ENCODE results near the gene OR6C6. TPM values are rescaled to one million over a fixed set of nuclear protein-coding genes. Genes with fewer than 3 reads are reported as not detected.
"Not testable (repeated sequence)": the region's sequence is repeated elsewhere in the genome, so short reads cannot be mapped to it uniquely, and the experiment has no call there.

OR6C6 gene
- not detected for total RNA-seq

GRCh38 chr12:55296469-55296868 lies at the start of gene OR6C6:
OR6C6 (minus strand) TSS chr12:55296569; CDS start chr12:55295232, 1,337 bp downstream.
- no peaks in the 10 kb centered on the region for H3K4me1 Mint-ChIP-seq (ENCODE audit: low read depth)
- H3K27me3 Mint-ChIP-seq (ENCODE audit: low read depth), result peaks cover 23% of the 10 kb centered on the region
- no peaks in the 10 kb centered on the region for H3K9me3 Mint-ChIP-seq
- DNase-seq, result no peak
- no peak within 1 kb of the TSS for H3K4me3 Mint-ChIP-seq
- no peak for ATAC-seq
- no peaks in the 10 kb centered on the region for H3K36me3 Mint-ChIP-seq (ENCODE audit: insufficient read depth)

DNA sequence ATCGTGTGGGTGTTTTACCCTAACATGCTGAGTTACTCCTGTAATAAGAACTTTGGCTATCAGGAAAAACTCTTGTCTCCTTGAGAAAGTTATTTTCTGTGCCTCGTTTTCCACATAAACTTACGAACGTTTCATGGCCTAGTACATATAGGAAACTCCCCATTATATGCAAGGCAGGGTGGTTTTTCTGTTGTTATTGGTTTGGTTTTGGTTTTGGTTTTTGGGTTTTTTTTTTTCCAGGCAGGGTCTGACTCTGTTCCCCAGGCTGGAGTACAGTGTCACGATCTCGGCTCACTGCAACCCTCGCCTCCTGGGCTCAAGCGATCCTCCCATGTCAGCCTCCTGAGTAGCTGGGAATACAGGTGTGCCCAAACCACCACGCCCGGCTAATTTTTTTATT lies 39.6 kb upstream of the OR6C6 start:
- ATAC-seq (no peak), DNase-seq (no peak)
- Mint-ChIP-seq H3K9me3 (no peaks in the 10 kb centered on the region), H3K4me1 (ENCODE audit: low read depth) (no peaks in the 10 kb centered on the region), H3K4me3 (no peak overlapping the region), H3K36me3 (ENCODE audit: insufficient read depth) (no peaks in the 10 kb centered on the region), H3K27me3 (ENCODE audit: low read depth) (peaks cover 28% of the 10 kb centered on the region)

- no peaks in the 10 kb centered on the region for H3K36me3 Mint-ChIP-seq (ENCODE audit: insufficient read depth)
- no peaks in the 10 kb centered on the region for H3K4me1 Mint-ChIP-seq (ENCODE audit: low read depth)
- ATAC-seq (no peak), DNase-seq (no peak)
- no peak within 1 kb of the TSS for H3K4me3 Mint-ChIP-seq
- H3K9me3 Mint-ChIP-seq, result peaks cover 3% of the 10 kb centered on the region
- H3K27me3 Mint-ChIP-seq (ENCODE audit: low read depth), result peaks cover 16% of the 10 kb centered on the region
Observed at GRCh38 chr12:55330446-55330845, 34.1 kb upstream of the OR6C6 start, which contains the start of gene OR6C3. OR6C3 (plus strand) TSS chr12:55330746; CDS start chr12:55331701, 955 bp downstream.

GRCh38 chr12:55325801-55326200 lies 29.4 kb upstream of the OR6C6 start:
- H3K36me3 Mint-ChIP-seq (ENCODE audit: insufficient read depth); H3K4me1 Mint-ChIP-seq (ENCODE audit: low read depth); ATAC-seq; H3K9me3 Mint-ChIP-seq; H3K4me3 Mint-ChIP-seq; DNase-seq: not testable (repeated sequence)
- peaks cover 16% of the 10 kb centered on the region for H3K27me3 Mint-ChIP-seq (ENCODE audit: low read depth)

DNA sequence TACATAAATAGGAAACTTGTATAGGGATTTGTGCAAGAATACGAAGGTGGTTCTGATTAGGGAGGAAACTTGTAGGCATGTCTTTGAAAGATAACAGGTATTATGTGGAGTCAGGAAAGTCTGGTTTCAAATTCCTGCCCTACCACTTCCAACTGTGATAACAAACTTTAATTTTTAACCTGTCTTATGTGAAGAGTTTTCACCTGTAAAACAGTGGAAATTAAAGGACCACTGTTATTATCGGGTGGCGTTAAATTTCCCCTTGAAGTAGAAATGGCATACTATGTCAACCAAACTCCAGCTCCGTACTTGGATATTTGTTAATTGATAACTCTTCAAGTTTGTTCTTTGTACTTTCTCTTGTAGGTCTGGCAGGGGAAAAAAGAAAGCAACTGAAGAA lies 23.8 kb upstream of the OR6C6 start:
- peaks cover 9% of the 10 kb centered on the region for H3K27me3 Mint-ChIP-seq (ENCODE audit: low read depth)
- ATAC-seq (no peak), DNase-seq (no peak)
- H3K9me3 Mint-ChIP-seq, result peaks cover 5% of the 10 kb centered on the region
- H3K4me1 Mint-ChIP-seq (ENCODE audit: low read depth), result no peaks in the 10 kb centered on the region
- no peaks in the 10 kb centered on the region for H3K36me3 Mint-ChIP-seq (ENCODE audit: insufficient read depth)
- no peak overlapping the region for H3K4me3 Mint-ChIP-seq

DNA sequence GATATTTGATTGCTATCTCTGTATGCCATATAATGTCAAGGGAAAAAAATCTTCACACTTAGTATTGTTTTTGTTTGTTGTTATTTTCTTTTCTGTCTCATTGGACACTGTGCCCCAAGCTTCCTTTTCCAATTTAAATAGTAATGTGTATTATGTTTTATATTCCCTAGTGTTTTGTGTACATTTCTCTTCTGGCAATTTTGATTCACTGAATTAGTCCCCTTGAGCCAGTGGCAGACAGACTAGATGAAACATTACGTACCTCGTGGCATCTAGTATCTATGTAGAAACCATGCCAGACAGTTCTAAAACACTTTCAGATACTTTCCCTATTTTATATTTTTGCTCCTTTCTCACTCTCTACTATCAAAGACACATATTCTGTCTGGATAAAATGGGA lies 17.7 kb upstream of the OR6C6 start, which contains the start of gene OR6C1:
OR6C1 (plus strand) TSS at position 301 of the 400 bp plus-strand sequence. CDS start 6,257 bp downstream, outside the sequence.
- no peak for ATAC-seq
- Mint-ChIP-seq H3K4me3 (no peak within 1 kb of the TSS), H3K9me3 (peaks cover under 1% of the 10 kb centered on the region), H3K36me3 (ENCODE audit: insufficient read depth) (no peaks in the 10 kb centered on the region), H3K4me1 (ENCODE audit: low read depth) (no peaks in the 10 kb centered on the region), H3K27me3 (ENCODE audit: low read depth) (peaks cover 8% of the 10 kb centered on the region)
- DNase-seq, result no peak

GRCh38 chr12:55289999-55290398 lies 6.4 kb downstream of the OR6C6 start:
- ATAC-seq, result no peak
- Mint-ChIP-seq H3K4me3 (no peak overlapping the region), H3K27me3 (ENCODE audit: low read depth) (peaks cover 26% of the 10 kb centered on the region), H3K9me3 (no peaks in the 10 kb centered on the region), H3K4me1 (ENCODE audit: low read depth) (no peaks in the 10 kb centered on the region), H3K36me3 (ENCODE audit: insufficient read depth) (no peaks in the 10 kb centered on the region)
- no peak for DNase-seq

DNA sequence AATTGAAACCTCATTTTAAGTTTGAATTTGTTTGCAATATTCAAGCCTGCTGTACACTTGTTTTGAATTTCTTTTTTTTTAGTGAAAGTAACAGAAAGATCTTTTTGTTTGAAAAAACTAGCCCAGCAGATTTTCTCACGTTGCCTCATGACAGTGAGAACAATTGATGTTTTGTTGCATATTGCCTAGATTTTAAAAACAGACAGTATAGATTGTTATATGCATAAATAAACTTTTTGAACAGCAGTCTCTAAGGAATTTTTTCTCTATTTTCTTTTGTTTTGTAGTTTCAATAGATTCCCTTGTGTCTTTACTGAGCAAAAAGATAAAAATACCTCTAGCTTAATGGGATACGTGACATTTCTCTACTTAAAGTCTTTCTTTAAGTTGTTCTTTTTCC lies 15.4 kb downstream of the OR6C6 start:
- no peaks in the 10 kb centered on the region for H3K4me1 Mint-ChIP-seq (ENCODE audit: low read depth)
- H3K27me3 Mint-ChIP-seq (ENCODE audit: low read depth), result peaks cover 18% of the 10 kb centered on the region
- H3K36me3 Mint-ChIP-seq (ENCODE audit: insufficient read depth), result no peaks in the 10 kb centered on the region
- ATAC-seq (no peak), DNase-seq (no peak)
- H3K4me3 Mint-ChIP-seq, result no peak overlapping the region
- H3K9me3 Mint-ChIP-seq, result no peaks in the 10 kb centered on the region

- H3K4me3 Mint-ChIP-seq, result no peak overlapping the region
- DNase-seq (no peak), ATAC-seq (no peak)
- no peaks in the 10 kb centered on the region for H3K4me1 Mint-ChIP-seq (ENCODE audit: low read depth)
- H3K36me3 Mint-ChIP-seq (ENCODE audit: insufficient read depth), result no peaks in the 10 kb centered on the region
- no peaks in the 10 kb centered on the region for H3K9me3 Mint-ChIP-seq
- peaks cover 5% of the 10 kb centered on the region for H3K27me3 Mint-ChIP-seq (ENCODE audit: low read depth)
Observed at GRCh38 chr12:55258303-55258702, 38.1 kb downstream of the OR6C6 start.

DNA sequence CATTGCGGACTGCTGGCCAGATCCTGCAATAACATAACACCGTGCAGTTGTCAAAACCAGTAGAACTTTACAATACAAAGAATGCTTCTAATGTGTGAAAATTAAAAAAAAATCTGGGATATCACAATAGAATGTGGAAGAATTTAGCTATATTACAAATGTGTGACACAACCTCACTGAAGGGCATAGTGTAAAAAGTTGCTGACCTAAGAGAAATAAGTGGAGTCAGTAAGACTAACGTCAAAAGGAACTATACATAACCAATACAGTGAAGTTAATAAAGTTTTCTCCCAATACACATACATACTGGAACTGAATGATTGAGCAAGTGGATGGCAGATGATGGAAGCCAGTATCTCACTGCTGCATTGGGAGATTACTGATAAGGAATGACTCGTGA lies 39.5 kb downstream of the OR6C6 start:
- no peak for ATAC-seq
- peaks cover 5% of the 10 kb centered on the region for H3K27me3 Mint-ChIP-seq (ENCODE audit: low read depth)
- DNase-seq, result no peak
- no peaks in the 10 kb centered on the region for H3K4me1 Mint-ChIP-seq (ENCODE audit: low read depth)
- no peaks in the 10 kb centered on the region for H3K9me3 Mint-ChIP-seq
- no peaks in the 10 kb centered on the region for H3K36me3 Mint-ChIP-seq (ENCODE audit: insufficient read depth)
- no peak overlapping the region for H3K4me3 Mint-ChIP-seq

GRCh38 chr12:55253281-55253680 lies 43.1 kb downstream of the OR6C6 start:
- DNase-seq (no peak), ATAC-seq (no peak)
- H3K27me3 Mint-ChIP-seq (ENCODE audit: low read depth), result peaks cover 10% of the 10 kb centered on the region
- no peaks in the 10 kb centered on the region for H3K36me3 Mint-ChIP-seq (ENCODE audit: insufficient read depth)
- H3K4me1 Mint-ChIP-seq (ENCODE audit: low read depth), result no peaks in the 10 kb centered on the region
- no peak overlapping the region for H3K4me3 Mint-ChIP-seq
- H3K9me3 Mint-ChIP-seq, result no peaks in the 10 kb centered on the region

DNA sequence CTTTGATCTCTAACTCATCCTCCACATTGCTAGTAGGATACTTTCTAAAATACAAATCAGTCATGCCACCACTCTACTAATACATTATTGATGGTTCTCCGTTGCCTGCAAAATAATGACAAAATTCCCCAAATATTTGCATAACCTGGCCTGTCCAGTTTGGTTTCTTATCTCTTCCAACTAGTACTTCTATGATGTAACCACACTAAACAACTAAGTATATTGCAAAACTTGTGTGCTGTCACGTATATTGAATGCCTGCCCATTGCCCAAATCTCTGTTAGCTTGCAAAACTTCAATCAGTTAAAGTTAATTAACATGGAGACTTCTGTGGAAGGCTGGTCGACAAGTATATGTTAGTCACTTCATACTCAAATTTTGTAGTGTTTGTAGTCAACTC lies 45.4 kb downstream of the OR6C6 start:
- ATAC-seq, result no peak
- Mint-ChIP-seq H3K4me3 (no peak overlapping the region), H3K27me3 (ENCODE audit: low read depth) (peaks cover 19% of the 10 kb centered on the region), H3K9me3 (no peaks in the 10 kb centered on the region), H3K4me1 (ENCODE audit: low read depth) (no peaks in the 10 kb centered on the region), H3K36me3 (ENCODE audit: insufficient read depth) (no peaks in the 10 kb centered on the region)
- no peak for DNase-seq

DNA sequence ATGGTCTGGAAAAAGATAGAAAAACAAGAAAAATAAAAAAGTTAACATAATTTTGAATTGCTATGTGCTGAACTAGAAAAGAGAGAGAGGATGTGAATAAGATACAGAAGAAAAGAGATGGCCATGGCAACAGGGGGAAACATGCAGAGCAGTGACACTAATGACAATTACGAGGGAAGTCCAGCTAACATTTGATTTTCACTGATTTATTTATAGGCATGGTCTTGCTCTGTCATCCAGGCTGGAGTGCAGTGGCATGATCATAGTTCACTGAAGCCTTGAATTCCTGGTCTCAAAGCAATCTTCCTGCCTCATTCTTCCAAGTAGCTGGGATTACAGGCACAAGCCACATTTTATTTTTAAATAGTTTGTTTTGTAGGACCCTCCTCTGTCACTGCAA lies 50.2 kb downstream of the OR6C6 start:
- no peak overlapping the region for H3K4me3 Mint-ChIP-seq
- no peaks in the 10 kb centered on the region for H3K9me3 Mint-ChIP-seq
- H3K4me1 Mint-ChIP-seq (ENCODE audit: low read depth), result no peaks in the 10 kb centered on the region
- ATAC-seq (no peak), DNase-seq (no peak)
- peaks cover 25% of the 10 kb centered on the region for H3K27me3 Mint-ChIP-seq (ENCODE audit: low read depth)
- no peaks in the 10 kb centered on the region for H3K36me3 Mint-ChIP-seq (ENCODE audit: insufficient read depth)

GRCh38 chr12:55244309-55244708 lies 52.1 kb downstream of the OR6C6 start, which contains the start of gene OR6C74:
OR6C74 (plus strand) TSS chr12:55244609; CDS start chr12:55247288, 2,679 bp downstream.
- no peaks in the 10 kb centered on the region for H3K9me3 Mint-ChIP-seq
- ATAC-seq, result no peak
- H3K4me1 Mint-ChIP-seq (ENCODE audit: low read depth), result no peaks in the 10 kb centered on the region
- H3K27me3 Mint-ChIP-seq (ENCODE audit: low read depth), result peaks cover 23% of the 10 kb centered on the region
- no peaks in the 10 kb centered on the region for H3K36me3 Mint-ChIP-seq (ENCODE audit: insufficient read depth)
- no peak within 1 kb of the TSS for H3K4me3 Mint-ChIP-seq
- DNase-seq, result no peak
